OCI-LY7 (cell line): ENCODE data around the gene LPCAT1.

Experiments used
- EZH2phosphoT487 ChIP-seq: fragments of 200-600 bp; sonication (generic); IDR thresholded peaks from 2 replicates; pipeline ENCODE4 v1.6.1; 2018; ENCODE audit warnings: low read depth, borderline replicate concordance, mild to moderate bottlenecking, mixed run types, antibody characterized with exemption, low read length, moderate library complexity, mixed read lengths
- TF ChIP-seq, protein P1 (sequence below): fragments of 200-600 bp; sonication (generic); conservative IDR thresholded peaks from 2 replicates; pipeline ENCODE4 v1.5.1; 2014; ENCODE audit warnings: mild to moderate bottlenecking, antibody characterized with exemption, low read length, moderate library complexity, mixed read lengths

DNA sequence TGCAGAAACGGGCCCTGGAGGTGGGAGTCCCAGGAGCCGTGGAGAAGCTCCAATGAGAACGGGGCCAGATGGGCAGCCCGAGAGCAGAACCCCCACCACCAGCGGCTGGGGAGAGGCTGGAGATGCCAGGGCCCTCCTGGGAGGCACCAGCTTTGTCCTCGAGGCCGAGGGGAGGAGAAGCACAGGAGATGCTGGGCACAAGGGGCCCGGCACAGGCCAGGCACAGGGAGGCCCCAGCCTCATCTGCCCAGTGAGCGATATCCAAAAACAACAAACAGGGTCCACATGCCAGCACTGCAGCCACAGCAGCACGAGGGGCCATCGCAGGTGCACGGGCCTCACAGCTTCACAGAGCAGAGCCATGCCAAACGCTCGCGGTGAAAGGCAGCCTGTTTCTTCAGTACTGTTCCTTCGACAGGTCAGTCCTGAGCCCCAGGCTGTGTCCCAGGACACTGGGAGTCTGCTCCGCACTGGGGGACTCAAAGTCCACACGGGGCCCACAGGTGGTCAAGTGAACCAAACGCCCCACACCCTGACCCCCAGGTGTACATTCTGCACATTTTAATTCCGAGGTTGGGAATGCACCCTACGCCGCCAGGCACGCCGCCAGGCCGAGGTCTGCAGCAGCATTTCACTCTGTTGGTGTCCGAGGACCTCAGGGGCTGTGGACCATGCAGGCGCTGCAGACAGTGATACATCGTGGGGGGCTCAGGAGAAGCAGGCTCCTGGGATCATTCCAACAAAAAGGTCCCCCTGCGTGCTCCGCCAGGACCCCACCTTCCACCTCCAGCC lies 9.5 kb downstream of the LPCAT1 start:
- TF ChIP-seq, protein P1, sequence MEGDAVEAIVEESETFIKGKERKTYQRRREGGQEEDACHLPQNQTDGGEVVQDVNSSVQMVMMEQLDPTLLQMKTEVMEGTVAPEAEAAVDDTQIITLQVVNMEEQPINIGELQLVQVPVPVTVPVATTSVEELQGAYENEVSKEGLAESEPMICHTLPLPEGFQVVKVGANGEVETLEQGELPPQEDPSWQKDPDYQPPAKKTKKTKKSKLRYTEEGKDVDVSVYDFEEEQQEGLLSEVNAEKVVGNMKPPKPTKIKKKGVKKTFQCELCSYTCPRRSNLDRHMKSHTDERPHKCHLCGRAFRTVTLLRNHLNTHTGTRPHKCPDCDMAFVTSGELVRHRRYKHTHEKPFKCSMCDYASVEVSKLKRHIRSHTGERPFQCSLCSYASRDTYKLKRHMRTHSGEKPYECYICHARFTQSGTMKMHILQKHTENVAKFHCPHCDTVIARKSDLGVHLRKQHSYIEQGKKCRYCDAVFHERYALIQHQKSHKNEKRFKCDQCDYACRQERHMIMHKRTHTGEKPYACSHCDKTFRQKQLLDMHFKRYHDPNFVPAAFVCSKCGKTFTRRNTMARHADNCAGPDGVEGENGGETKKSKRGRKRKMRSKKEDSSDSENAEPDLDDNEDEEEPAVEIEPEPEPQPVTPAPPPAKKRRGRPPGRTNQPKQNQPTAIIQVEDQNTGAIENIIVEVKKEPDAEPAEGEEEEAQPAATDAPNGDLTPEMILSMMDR: no peak
- TF ChIP-seq EZH2phosphoT487: no peak
